ENCODE data around the gene ANGPTL2.

ANGPTL2 gene

DNA sequence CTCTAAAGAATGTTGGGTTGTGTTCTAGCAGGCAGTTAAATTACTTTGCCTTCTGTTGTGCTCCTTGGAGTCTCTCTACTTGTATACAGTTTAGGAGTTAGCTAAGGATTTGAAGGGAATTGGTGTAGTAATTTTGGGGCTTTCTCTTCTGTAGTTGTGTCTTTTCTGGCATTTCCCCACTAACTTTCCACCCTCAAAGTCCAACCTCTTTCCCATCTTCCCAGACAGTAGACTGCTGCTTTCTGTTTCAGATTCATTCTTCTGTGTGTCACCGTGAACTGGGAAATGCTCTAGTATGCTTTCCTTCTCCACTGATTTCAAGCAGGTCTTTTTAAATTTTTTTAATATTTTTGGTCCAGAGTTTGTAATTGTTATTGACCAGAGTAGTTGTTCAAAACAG, 4.5 kb upstream of the ANGPTL2 start:
- H3K27me3 ChIP-seq (ENCODE audit: insufficient read depth, low read length) = peaks cover 5% of the 10 kb centered on the region
- no peak overlapping the region for H3K4me3 ChIP-seq (ENCODE audit: low read depth, low read length)
- H2BK120ac ChIP-seq (ENCODE audit: insufficient read depth, low read length, poor library complexity) = no peak overlapping the region
- no peak for DNase-seq
- no peak overlapping the region for H2AK5ac ChIP-seq (ENCODE audit: low read length)
- H3K18ac ChIP-seq (ENCODE audit: low read length) = no peak overlapping the region
- peaks cover 18 to 26% of the 10 kb centered on the region in 2 experiments for H3K4me1 ChIP-seq (ENCODE audit: control insufficient read depth in 1 of 2, insufficient read depth in 2 of 2, low read length in 2 of 2)
- no peak overlapping the region for H4K8ac ChIP-seq (ENCODE audit: low read depth, low read length)
- H3K23ac ChIP-seq (ENCODE audit: low read length) = no peak overlapping the region
- H3K9me3 ChIP-seq (ENCODE audit: insufficient read depth, low read depth, low read length) = no peaks in the 10 kb centered on the region
- no peak overlapping the region for H2AFZ ChIP-seq (ENCODE audit: insufficient read depth, low read length, poor library complexity)
- H2BK5ac ChIP-seq (ENCODE audit: low read depth, low read length, poor library complexity) = no peak overlapping the region
- H3K36me3 ChIP-seq (ENCODE audit: control insufficient read depth in 1 of 2, insufficient read depth in 2 of 2, low read length in 2 of 2) = no peaks in the 10 kb centered on the region
- no peak overlapping the region for H4K91ac ChIP-seq (ENCODE audit: low read depth, low read length)
- no CpG with 5 or more reads among the region's 1 CpG for WGBS (ENCODE audit: extremely low coverage, insufficient coverage, insufficient read length)
- H4K12ac ChIP-seq (ENCODE audit: low read depth, low read length) = no peak overlapping the region
- no peak overlapping the region for H3K9ac ChIP-seq (ENCODE audit: low read length)
- H3K14ac ChIP-seq (ENCODE audit: low read length) = no peak overlapping the region
- no peak overlapping the region for H3K4me2 ChIP-seq (ENCODE audit: low read length)
- H3K27ac ChIP-seq (ENCODE audit: low read depth, low read length) = no peak overlapping the region
- peaks cover 3% of the 10 kb centered on the region for H3K79me1 ChIP-seq (ENCODE audit: low read length)
- H2BK12ac ChIP-seq (ENCODE audit: low read length) = no peak overlapping the region
- H3K79me2 ChIP-seq (ENCODE audit: control insufficient read depth, insufficient read depth, low read length, poor library complexity) = peaks cover 2% of the 10 kb centered on the region
- H3K4ac ChIP-seq (ENCODE audit: low read depth, low read length) = no peak overlapping the region

DNA sequence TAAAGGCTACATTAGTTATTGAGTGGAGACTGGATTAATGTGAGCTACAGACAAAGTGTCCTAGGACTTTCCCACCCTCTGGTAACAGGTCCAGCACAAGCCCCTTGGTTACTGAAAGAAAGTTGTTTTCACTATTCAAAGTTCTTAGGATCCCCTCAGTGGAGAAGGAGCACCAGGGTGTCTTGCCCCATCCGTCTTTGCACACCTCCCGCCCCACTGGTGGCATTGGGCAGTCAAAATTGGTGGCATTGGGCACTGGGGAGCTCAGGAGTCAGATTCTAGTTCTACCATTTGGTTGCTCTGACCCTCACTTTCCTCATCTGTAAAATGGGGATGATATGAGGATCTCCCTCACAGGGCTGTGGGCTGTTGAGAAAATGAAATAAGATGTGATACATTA, 2.4 kb upstream of the ANGPTL2 start:
- Histone ChIP-seq H3K23ac (ENCODE audit: low read length) (no peak overlapping the region), H3K9me3 (ENCODE audit: insufficient read depth, low read depth, low read length) (no peaks in the 10 kb centered on the region), H3K4me2 (ENCODE audit: low read length) (no peak overlapping the region), H2AFZ (ENCODE audit: insufficient read depth, low read length, poor library complexity) (no peak overlapping the region), H2AK5ac (ENCODE audit: low read length) (no peak overlapping the region), H4K12ac (ENCODE audit: low read depth, low read length) (no peak overlapping the region), H3K27me3 (ENCODE audit: insufficient read depth, low read length) (peaks cover 5% of the 10 kb centered on the region), H4K91ac (ENCODE audit: low read depth, low read length) (no peak overlapping the region), H2BK5ac (ENCODE audit: low read depth, low read length, poor library complexity) (no peak overlapping the region), H3K4me1 (ENCODE audit: control insufficient read depth in 1 of 2, insufficient read depth in 2 of 2, low read length in 2 of 2) (peaks cover 11 to 18% of the 10 kb centered on the region in 2 experiments), H4K8ac (ENCODE audit: low read depth, low read length) (no peak overlapping the region), H3K14ac (ENCODE audit: low read length) (no peak overlapping the region), H3K79me1 (ENCODE audit: low read length) (peaks cover 3% of the 10 kb centered on the region), H3K4ac (ENCODE audit: low read depth, low read length) (no peak overlapping the region), H3K36me3 (ENCODE audit: control insufficient read depth in 1 of 2, insufficient read depth in 2 of 2, low read length in 2 of 2) (no peaks in the 10 kb centered on the region), H3K27ac (ENCODE audit: low read depth, low read length) (no peak overlapping the region), H3K4me3 (ENCODE audit: low read depth, low read length) (no peak overlapping the region), H3K18ac (ENCODE audit: low read length) (no peak overlapping the region), H2BK120ac (ENCODE audit: insufficient read depth, low read length, poor library complexity) (no peak overlapping the region), H2BK12ac (ENCODE audit: low read length) (no peak overlapping the region), H3K9ac (ENCODE audit: low read length) (no peak overlapping the region), H3K79me2 (ENCODE audit: control insufficient read depth, insufficient read depth, low read length, poor library complexity) (peaks cover 2% of the 10 kb centered on the region)
- no peak for DNase-seq
- no CpG with 5 or more reads among the region's 2 CpGs for WGBS (ENCODE audit: extremely low coverage, insufficient coverage, insufficient read length)

DNA sequence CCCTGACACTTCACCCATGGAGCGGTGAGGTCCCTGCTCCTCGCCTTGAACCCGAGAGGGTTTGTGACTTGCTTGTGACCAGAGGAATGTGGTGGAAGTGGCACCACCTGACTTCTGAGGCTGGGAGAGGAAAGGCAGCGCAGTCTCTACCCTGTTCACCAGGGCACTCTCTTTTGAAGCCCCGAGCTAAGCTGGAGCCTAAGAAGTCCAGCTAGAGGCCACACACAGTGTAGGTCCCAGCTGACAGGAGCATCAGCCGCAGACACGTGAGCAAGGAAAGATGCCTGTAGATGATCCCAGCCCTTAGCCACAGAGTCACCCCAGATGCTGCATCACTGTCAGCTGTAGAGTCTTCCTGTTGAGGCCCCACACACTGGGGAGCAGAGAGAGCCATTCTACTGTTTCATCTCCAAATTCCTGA, 1.7 kb upstream of the ANGPTL2 start:
- no peak overlapping the region for H4K91ac ChIP-seq (ENCODE audit: low read depth, low read length)
- H3K27ac ChIP-seq (ENCODE audit: low read depth, low read length) = no peak overlapping the region
- peaks cover 2% of the 10 kb centered on the region for H3K79me2 ChIP-seq (ENCODE audit: control insufficient read depth, insufficient read depth, low read length, poor library complexity)
- no peak overlapping the region for H3K23ac ChIP-seq (ENCODE audit: low read length)
- no peak overlapping the region for H3K4ac ChIP-seq (ENCODE audit: low read depth, low read length)
- no peaks in the 10 kb centered on the region for H3K36me3 ChIP-seq (ENCODE audit: control insufficient read depth in 1 of 2, insufficient read depth in 2 of 2, low read length in 2 of 2)
- H2BK12ac ChIP-seq (ENCODE audit: low read length) = no peak overlapping the region
- no peak overlapping the region for H4K12ac ChIP-seq (ENCODE audit: low read depth, low read length)
- H3K14ac ChIP-seq (ENCODE audit: low read length) = no peak overlapping the region
- peaks cover 8 to 14% of the 10 kb centered on the region in 2 experiments for H3K4me1 ChIP-seq (ENCODE audit: control insufficient read depth in 1 of 2, insufficient read depth in 2 of 2, low read length in 2 of 2)
- no peak overlapping the region for H2AFZ ChIP-seq (ENCODE audit: insufficient read depth, low read length, poor library complexity)
- H3K4me3 ChIP-seq (ENCODE audit: low read depth, low read length) = no peak overlapping the region
- no peak overlapping the region for H2AK5ac ChIP-seq (ENCODE audit: low read length)
- H3K9ac ChIP-seq (ENCODE audit: low read length) = no peak overlapping the region
- H2BK120ac ChIP-seq (ENCODE audit: insufficient read depth, low read length, poor library complexity) = no peak overlapping the region
- H3K79me1 ChIP-seq (ENCODE audit: low read length) = peaks cover 3% of the 10 kb centered on the region
- DNase-seq = no peak
- no peak overlapping the region for H3K18ac ChIP-seq (ENCODE audit: low read length)
- WGBS (ENCODE audit: extremely low coverage, insufficient coverage, insufficient read length) = no CpG with 5 or more reads among the region's 7 CpGs
- H3K27me3 ChIP-seq (ENCODE audit: insufficient read depth, low read length) = peaks cover 5% of the 10 kb centered on the region
- H3K4me2 ChIP-seq (ENCODE audit: low read length) = no peak overlapping the region
- no peak overlapping the region for H4K8ac ChIP-seq (ENCODE audit: low read depth, low read length)
- H3K9me3 ChIP-seq (ENCODE audit: insufficient read depth, low read depth, low read length) = no peaks in the 10 kb centered on the region
- no peak overlapping the region for H2BK5ac ChIP-seq (ENCODE audit: low read depth, low read length, poor library complexity)

DNA sequence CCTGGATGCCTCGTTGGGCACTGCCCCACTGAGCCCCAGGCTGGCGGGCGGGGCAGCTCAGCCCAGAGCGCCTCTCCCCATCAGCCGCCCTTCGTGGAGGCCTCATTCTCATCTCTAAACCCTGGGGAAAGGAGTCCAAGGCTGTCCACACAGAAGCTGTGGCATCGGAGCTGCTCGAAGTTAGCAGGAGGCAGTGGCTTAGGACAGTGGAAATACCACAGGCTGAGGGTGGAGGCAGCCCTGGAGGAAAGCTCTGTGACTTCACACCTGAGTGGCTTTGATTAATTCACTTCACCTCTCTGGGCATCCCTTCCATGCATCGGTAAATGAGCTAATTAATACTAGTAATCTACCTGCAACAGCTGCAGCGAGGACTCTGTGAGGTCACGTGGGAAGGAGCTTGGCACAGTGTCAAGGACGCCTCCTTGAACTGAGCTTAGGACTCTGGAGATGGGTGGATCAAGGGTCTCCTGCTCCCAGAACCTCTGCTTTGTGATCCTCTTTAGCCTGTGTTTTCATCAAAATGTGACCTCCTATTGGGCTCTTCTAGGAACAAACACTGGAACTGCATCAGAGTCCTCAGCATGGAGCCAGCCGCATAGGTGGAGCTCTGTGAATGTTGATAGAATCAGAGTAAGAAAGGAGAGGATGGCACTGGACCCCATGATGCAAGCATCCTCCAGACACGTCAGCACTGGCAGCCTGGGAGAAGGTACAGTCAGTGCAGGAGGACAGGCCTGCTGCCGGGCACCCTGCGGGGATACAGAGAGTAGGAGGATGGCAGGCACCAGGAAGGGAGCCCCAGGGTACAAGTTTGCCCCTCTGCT, 842 bp upstream of the ANGPTL2 start:
- H3K79me2 ChIP-seq (ENCODE audit: control insufficient read depth, insufficient read depth, low read length, poor library complexity) = peaks cover 2% of the 10 kb centered on the region
- H3K36me3 ChIP-seq (ENCODE audit: control insufficient read depth in 1 of 2, insufficient read depth in 2 of 2, low read length in 2 of 2) = no peaks in the 10 kb centered on the region
- H2AFZ ChIP-seq (ENCODE audit: insufficient read depth, low read length, poor library complexity) = peak overlapping the region; percentile 0
- no peak overlapping the region for H3K23ac ChIP-seq (ENCODE audit: low read length)
- H4K12ac ChIP-seq (ENCODE audit: low read depth, low read length) = no peak overlapping the region
- H3K27ac ChIP-seq (ENCODE audit: low read depth, low read length) = no peak overlapping the region
- no peak overlapping the region for H4K91ac ChIP-seq (ENCODE audit: low read depth, low read length)
- no peak overlapping the region for H2AK5ac ChIP-seq (ENCODE audit: low read length)
- no peak overlapping the region for H3K9ac ChIP-seq (ENCODE audit: low read length)
- peaks cover 3% of the 10 kb centered on the region for H3K79me1 ChIP-seq (ENCODE audit: low read length)
- H3K4me1 ChIP-seq (ENCODE audit: control insufficient read depth in 1 of 2, insufficient read depth in 2 of 2, low read length in 2 of 2) = peaks cover 8 to 14% of the 10 kb centered on the region in 2 experiments
- no peak for DNase-seq
- no peak overlapping the region for H3K18ac ChIP-seq (ENCODE audit: low read length)
- H3K14ac ChIP-seq (ENCODE audit: low read length) = no peak overlapping the region
- no peaks in the 10 kb centered on the region for H3K9me3 ChIP-seq (ENCODE audit: insufficient read depth, low read depth, low read length)
- H2BK12ac ChIP-seq (ENCODE audit: low read length) = no peak overlapping the region
- peak overlapping the region; percentile 73 for H3K4me2 ChIP-seq (ENCODE audit: low read length)
- H2BK120ac ChIP-seq (ENCODE audit: insufficient read depth, low read length, poor library complexity) = no peak overlapping the region
- H3K4me3 ChIP-seq (ENCODE audit: low read depth, low read length) = peak overlapping the region; percentile 55
- H3K4ac ChIP-seq (ENCODE audit: low read depth, low read length) = no peak overlapping the region
- H3K27me3 ChIP-seq (ENCODE audit: insufficient read depth, low read length) = peaks cover 5% of the 10 kb centered on the region
- no CpG with 5 or more reads among the region's 16 CpGs for WGBS (ENCODE audit: extremely low coverage, insufficient coverage, insufficient read length)
- H2BK5ac ChIP-seq (ENCODE audit: low read depth, low read length, poor library complexity) = no peak overlapping the region
- no peak overlapping the region for H4K8ac ChIP-seq (ENCODE audit: low read depth, low read length)

All from trophoblast cell (in vitro differentiated cells and primary cell).